ENCODE results near the gene SLC2A4. TPM values are rescaled to one million over a fixed set of nuclear protein-coding genes. Genes with fewer than 3 reads are reported as not detected.

The SLC2A4 gene
- total RNA-seq, 1 donor, result under 0.01 TPM

- DNase-seq (ENCODE audit: low read depth), result no peak
- TF ChIP-seq CTCF (IDR thresholded peaks at IDR 0.05; ENCODE audit: insufficient read depth, low read depth, low read length), result no peak
- H3K4me3 ChIP-seq (ENCODE audit: low read depth, low read length), result peak overlapping the region; percentile 90
These were observed 31.7 kb upstream of the SLC2A4 start for GRCh38 chr17:7249830-7250229.

GRCh38 chr17:7250695-7251627 is 30.6 kb upstream of the SLC2A4 start:
- no peak for TF ChIP-seq CTCF (IDR thresholded peaks at IDR 0.05; ENCODE audit: insufficient read depth, low read depth, low read length)
- peak overlapping the region; percentile 90 for H3K4me3 ChIP-seq (ENCODE audit: low read depth, low read length)
- no peak for DNase-seq (ENCODE audit: low read depth)

- no peak for TF ChIP-seq CTCF (IDR thresholded peaks at IDR 0.05; ENCODE audit: insufficient read depth, low read depth, low read length)
- DNase-seq (ENCODE audit: low read depth), result peak; percentile 100
- H3K4me3 ChIP-seq (ENCODE audit: low read depth, low read length), result peak within 1 kb of the TSS; percentile 90
These were observed 29.8 kb upstream of the SLC2A4 start, which contains the start of gene CTDNEP1 for GRCh38 chr17:7251661-7252175. Gene CTDNEP1 (minus strand): TSS chr17:7251734. CDS start chr17:7251296, 438 bp downstream.

- no peak for TF ChIP-seq CTCF (IDR thresholded peaks at IDR 0.05; ENCODE audit: insufficient read depth, low read depth, low read length)
- peak; percentile 98 for DNase-seq (ENCODE audit: low read depth)
These were observed 29.1 kb upstream of the SLC2A4 start, which contains the start of gene ELP5 for GRCh38 chr17:7252176-7253043. Gene ELP5 (plus strand): TSS chr17:7252215. CDS start chr17:7252551, 336 bp downstream.

GRCh38 chr17:7253082-7253481 is 28.4 kb upstream of the SLC2A4 start:
- peak overlapping the region; percentile 90 for H3K4me3 ChIP-seq (ENCODE audit: low read depth, low read length)
- TF ChIP-seq CTCF (IDR thresholded peaks at IDR 0.05; ENCODE audit: insufficient read depth, low read depth, low read length), result no peak
- no peak for DNase-seq (ENCODE audit: low read depth)

More at GRCh38 chr17:7252176-7253043, 29.1 kb upstream of the SLC2A4 start, which contains the start of gene ELP5:
- peak within 1 kb of the TSS; percentile 90 for H3K4me3 ChIP-seq (ENCODE audit: low read depth, low read length)

GRCh38 chr17:7254511-7254910 is 27.0 kb upstream of the SLC2A4 start:
- DNase-seq (ENCODE audit: low read depth), result no peak
- TF ChIP-seq CTCF (IDR thresholded peaks at IDR 0.05; ENCODE audit: insufficient read depth, low read depth, low read length), result no peak
- no peak overlapping the region for H3K4me3 ChIP-seq (ENCODE audit: low read depth, low read length)
